GM06990 (cell line): Measurements from ENCODE around the gene METTL14.

Source experiments
- DNase-seq: peaks from one replicate; pipeline ENCODE4 v3.0.0-alpha.2; 2011; ENCODE audit not compliant: insufficient read length; ENCODE audit errors: extremely low read depth
- H3K27me3 ChIP-seq: replicated peaks from 2 replicates; pipeline ENCODE4 v1.6.0; 2011; ENCODE audit warnings: low read length; ENCODE audit not compliant: control insufficient read depth, insufficient read depth
- H3K36me3 ChIP-seq: 2 replicates; pipeline ENCODE4 v1.5.1; 2011; ENCODE audit warnings: low read length; ENCODE audit not compliant: control insufficient read depth, insufficient read depth
- H3K4me3 ChIP-seq: replicated peaks from 2 replicates; pipeline ENCODE4 v1.5.1; 2011; ENCODE audit warnings: low read depth, mild to moderate bottlenecking, control low read depth, low read length
- CTCF ChIP-seq: IDR thresholded peaks from 2 replicates; pipeline ENCODE4 v1.5.1; 2011; ENCODE audit warnings: low read length, control low read depth, mild to moderate bottlenecking, inconsistent platforms; ENCODE audit not compliant: insufficient read depth, poor library complexity, severe bottlenecking

Gene METTL14

GRCh38 chr4:118716304-118716703 is 31.1 kb downstream of the METTL14 start:
- Histone ChIP-seq H3K27me3 (no peaks in the 10 kb centered on the region), H3K36me3 (peaks cover 4% of the 10 kb centered on the region), H3K4me3 (no peak overlapping the region)
- no peak for TF ChIP-seq CTCF
- no peak for DNase-seq

GRCh38 chr4:118718511-118719170 is 33.4 kb downstream of the METTL14 start:
- H3K4me3 ChIP-seq, result no peak overlapping the region
- no peak for DNase-seq
- H3K27me3 ChIP-seq, result no peaks in the 10 kb centered on the region
- TF ChIP-seq CTCF, result no peak
- peaks cover 6% of the 10 kb centered on the region for H3K36me3 ChIP-seq

GRCh38 chr4:118721752-118722151 is 36.6 kb downstream of the METTL14 start:
- Histone ChIP-seq H3K27me3 (no peaks in the 10 kb centered on the region), H3K36me3 (peaks cover 13% of the 10 kb centered on the region), H3K4me3 (no peak overlapping the region)
- DNase-seq, result no peak
- TF ChIP-seq CTCF, result no peak

- no peak overlapping the region for H3K4me3 ChIP-seq
- no peak for TF ChIP-seq CTCF
- peaks cover 19% of the 10 kb centered on the region for H3K36me3 ChIP-seq
- no peaks in the 10 kb centered on the region for H3K27me3 ChIP-seq
- DNase-seq, result no peak
Observed at GRCh38 chr4:118723369-118723768, 38.2 kb downstream of the METTL14 start.

- Histone ChIP-seq H3K36me3 (peaks cover 18% of the 10 kb centered on the region), H3K27me3 (no peaks in the 10 kb centered on the region), H3K4me3 (no peak overlapping the region)
- DNase-seq, result no peak
- TF ChIP-seq CTCF, result no peak
Observed at GRCh38 chr4:118727360-118727759, 42.2 kb downstream of the METTL14 start.
